HG03039 (cell line): ENCODE results near the gene SEMA6D.
"Not testable (repeated sequence)": the region's sequence is repeated elsewhere in the genome, so short reads cannot be mapped to it uniquely, and the experiment has no call there.

Experiments used
- ATAC-seq: cut with Tn5 transposase; IDR thresholded peaks from one replicate; pipeline ENCODE4 v1.9.1; 2021; ENCODE audit warnings: mild to moderate bottlenecking, moderate library complexity; ENCODE audit not compliant: unreplicated experiment

Gene SEMA6D

GRCh38 chr15:47715856-47716445 lies 1.4 kb upstream of the SEMA6D start:
- ATAC-seq: no peak

DNA sequence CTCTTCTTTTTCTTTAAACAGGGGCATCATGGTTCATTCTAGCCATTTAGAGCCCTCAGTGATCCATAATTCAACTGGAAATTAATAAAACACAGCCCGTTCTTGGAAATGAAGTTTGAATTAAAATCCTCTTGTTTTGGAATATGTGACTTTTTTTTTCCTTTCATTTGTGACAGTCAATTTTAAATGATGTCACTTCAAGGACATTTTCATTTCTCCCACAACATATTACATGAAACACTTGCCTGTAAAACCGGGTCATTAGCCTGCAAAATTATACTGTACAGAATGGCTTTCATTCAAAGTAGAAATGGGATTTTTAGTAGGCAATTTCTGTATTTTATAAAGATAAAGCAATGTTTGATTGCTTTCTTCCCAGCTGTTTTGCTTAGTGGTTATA lies 789 bp upstream of the SEMA6D start:
- no peak for ATAC-seq

DNA sequence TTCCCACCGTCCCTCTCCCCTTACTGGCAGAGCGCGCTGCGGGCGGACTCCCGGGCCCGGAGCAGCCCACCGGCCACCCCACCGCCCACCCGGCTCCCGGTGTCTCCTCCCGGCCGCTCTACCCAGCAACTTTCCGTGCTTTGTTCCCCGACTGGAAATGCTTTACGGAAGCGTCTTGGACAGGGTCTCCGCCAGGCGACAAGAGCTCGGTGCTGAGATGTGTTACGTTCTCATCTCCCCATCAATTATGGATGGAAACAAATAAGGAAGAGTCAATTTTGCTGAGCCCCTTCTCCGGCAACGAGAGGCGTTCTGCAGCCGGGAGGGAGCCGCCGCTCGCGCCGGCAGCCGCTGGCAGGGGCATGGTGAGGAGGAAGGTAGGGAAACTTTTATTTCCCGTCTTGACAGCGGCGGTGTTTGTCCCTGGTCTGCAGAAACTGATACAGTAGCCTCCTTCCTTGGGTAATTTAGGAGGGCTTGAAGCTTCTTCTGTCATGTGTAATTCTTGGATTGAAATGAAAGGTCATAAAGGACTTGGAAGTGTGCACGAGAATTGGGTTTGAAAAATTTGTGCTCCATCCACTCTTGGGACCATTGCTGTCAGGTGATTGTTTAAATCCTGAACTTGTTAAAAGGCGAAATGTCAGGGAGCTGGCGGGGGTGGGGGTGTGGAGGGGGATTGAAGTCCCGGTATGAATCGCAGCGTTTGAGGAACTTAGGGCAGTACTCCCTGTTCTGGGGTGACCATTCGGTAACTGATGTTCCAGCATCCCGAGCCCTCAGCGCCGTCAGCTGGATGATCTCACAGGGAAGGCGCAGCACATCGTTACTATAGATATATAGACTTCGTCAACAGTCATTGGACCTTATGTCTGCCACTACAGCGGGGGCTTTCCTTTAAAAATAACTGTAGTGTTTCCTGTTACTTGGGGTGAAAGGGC lies 1.5 kb downstream of the SEMA6D start:
- ATAC-seq: no peak

DNA sequence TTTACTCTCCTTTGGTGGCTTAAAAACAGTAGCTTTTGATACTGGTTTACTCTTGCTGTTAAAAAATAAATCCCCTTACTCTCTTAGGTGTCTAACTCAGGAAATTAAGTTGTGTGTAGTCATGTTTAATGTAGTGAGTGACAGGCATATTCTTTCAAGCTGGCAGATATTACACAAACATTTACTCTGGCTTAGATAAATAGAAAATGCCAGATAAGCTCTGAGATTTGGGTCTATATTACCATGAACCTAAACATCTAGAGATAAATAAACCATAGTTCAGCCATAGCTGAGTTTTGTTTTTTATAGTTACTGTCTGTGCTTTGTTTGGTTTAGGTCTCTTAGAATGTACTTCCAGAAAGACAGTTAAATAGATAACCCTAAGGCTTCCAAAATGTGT lies 2.4 kb downstream of the SEMA6D start:
- no peak for ATAC-seq

GRCh38 chr15:47720555-47720954 lies 3.2 kb downstream of the SEMA6D start:
- no peak for ATAC-seq

DNA sequence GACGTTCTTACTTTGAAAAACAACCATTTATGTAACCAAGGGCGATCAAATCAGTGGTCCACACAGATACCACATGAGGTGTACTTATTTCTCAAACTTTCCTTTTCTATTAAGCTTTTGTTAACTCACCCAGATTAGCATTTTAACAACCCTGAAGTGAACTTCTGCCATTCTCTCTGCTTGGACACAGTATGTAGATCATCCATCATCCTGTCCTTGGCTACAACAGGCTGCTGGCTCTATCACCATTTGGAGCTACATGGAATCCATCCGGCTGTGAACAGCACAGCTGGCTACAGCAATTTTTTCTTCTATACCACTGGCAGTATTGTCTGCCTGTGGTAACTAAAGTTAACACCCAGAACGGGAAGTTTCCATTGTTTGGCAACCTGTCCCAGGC lies 4.4 kb downstream of the SEMA6D start:
- ATAC-seq: no peak

GRCh38 chr15:47724346-47724745 lies 7.0 kb downstream of the SEMA6D start:
- ATAC-seq: no peak

DNA sequence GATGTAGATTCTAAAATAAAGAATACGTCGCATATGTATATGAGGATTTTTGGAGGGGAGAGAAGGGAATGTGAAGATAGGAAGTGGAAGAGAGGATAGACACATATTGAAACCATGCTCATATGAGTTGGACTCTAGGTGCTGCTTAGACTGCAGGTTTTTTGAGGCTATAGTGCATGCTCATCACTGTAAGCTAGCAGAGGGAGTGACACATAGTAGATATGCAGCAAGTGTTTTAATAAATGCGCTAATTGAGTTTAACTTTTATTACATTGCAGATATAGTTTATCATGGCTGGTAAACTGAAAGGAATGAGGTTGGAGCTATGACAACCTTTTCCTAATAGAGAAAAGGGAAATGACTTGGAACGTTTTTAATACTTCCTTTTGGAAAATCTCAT lies 7.7 kb downstream of the SEMA6D start:
- no peak for ATAC-seq

DNA sequence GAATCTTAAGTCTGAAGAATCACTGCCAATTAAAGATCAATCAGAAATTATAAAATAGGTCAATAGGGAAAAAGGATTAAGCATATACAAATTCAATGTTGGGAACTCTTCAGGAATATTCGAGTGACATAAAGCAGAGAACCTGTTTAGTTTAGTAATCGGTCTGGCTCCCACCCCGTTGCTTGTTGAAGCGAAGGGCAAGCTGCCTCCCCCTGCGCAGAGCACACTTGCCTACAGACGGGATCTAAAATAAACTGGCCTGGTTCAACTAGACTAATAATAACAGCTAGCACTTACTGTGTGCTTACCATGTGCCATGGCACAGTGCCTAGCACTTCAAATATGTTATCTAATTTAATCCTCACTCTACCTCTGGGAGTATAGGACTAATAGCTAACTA lies 8.6 kb downstream of the SEMA6D start:
- ATAC-seq: no peak

DNA sequence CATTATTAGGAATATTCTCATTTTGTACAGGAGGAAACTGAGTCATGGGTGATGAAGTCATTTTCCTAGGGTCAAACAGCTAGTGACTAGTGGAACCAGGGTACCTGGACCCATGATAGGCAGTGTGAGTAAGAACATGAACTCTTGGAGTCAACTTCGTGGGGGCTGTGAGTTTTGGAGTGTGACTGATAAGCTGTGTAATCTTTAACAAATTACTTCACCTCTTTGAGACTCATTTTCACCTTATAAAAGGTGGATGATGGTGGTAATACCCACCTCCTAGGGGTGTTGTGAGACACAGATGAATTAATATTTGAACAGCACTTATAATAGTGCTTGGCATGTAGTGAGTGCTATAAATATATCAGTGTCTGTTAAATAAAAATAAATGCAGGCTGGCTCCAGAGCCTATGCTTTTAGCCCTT lies 9.1 kb downstream of the SEMA6D start:
- no peak for ATAC-seq

- ATAC-seq: no peak
Measured at GRCh38 chr15:47727137-47727536, 9.8 kb downstream of the SEMA6D start.

DNA sequence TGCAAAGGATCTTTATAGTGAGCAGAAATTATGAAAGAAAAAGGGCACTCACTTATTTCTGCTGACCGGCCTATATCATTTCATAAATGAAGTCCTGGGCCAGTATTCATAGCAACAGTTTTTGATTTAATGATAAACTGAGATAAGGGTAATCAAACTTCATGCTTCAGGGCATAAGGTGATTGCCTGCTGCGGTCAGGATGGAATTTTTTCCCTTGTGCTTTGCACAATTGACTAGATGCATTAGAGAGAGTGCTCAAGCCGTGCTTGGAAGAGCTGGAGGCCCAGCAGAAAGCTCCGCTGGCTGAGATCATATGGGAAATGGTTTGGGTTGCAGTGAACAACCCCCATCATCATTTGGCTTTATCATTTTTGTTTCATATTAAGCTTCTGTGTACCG lies 10.4 kb downstream of the SEMA6D start:
- no peak for ATAC-seq

GRCh38 chr15:47728426-47728825 lies 11.1 kb downstream of the SEMA6D start:
- ATAC-seq: no peak

DNA sequence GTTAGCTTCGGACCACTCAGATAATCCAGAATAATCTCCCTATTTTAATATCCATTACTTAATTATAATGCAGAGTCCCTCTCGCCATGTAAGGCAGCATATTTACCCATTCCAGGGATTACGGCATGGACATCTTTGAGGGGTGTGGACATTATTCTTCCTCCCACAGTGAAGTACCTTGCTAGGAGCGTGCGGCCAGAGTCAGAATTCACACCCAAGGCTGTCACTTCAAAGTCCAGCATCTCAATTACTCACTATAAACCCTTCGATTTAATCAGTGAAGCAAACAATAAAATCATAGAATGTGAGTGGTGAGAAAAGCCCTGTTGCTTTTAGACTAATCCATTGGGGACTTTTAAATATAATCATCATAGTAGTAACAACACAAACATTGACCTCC lies 11.6 kb downstream of the SEMA6D start:
- no peak for ATAC-seq

DNA sequence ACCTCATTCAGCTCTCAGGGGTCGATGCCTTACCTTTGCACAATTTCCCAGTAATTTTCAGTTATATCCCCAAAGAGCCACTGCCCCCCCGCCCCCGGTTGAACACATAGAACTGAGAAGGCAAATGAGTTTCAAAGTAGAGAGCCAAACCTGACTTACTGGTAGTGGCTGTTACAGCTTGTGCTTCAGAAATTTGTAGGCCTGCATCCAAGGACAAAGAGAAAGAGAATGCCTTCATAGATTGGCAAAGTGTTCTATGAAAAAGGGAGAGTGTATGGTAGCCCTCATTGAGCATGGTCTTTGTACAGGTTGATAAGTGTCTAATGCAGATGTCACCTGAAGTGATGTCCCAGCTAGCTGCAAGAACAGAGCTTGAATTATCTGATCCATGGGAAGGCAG lies 13.9 kb downstream of the SEMA6D start:
- no peak for ATAC-seq

DNA sequence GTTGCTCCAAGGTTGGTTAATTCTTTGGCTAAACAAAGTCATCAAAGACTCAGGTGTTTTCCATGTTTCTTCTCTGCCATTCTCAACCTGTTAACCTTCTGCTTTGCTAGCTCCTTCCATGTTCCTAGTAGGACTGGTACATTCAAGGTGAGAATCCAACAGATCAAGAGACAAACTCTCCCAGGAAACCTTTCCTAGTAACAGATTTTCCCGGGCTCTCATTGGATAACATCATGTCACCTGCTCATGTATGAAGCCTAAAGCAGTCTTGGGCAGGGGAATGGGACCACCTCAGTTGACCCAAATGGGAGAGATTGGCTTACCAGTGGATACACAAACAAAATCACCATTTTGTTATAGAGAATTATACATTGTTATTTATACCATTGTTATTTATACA lies 14.9 kb downstream of the SEMA6D start:
- ATAC-seq: no peak

DNA sequence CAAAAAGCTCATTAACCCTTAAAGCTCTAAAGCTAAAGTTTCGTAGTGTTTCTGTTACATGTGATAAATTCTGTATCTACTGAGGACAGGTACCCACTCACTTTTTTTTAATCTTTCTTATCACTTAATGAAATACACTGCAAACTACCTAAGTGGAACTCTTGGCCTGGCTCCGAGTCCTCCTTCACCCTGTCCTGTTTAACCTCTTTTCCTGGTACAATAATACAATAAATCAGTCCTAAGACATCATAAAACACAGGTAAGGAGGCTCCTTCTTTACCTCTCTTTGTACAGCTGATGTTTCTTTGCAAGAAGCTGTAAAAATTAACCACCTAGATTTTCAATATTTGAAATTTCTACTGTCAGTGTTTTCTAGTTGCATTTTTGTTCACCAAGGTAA lies 15.8 kb downstream of the SEMA6D start:
- ATAC-seq: no peak

DNA sequence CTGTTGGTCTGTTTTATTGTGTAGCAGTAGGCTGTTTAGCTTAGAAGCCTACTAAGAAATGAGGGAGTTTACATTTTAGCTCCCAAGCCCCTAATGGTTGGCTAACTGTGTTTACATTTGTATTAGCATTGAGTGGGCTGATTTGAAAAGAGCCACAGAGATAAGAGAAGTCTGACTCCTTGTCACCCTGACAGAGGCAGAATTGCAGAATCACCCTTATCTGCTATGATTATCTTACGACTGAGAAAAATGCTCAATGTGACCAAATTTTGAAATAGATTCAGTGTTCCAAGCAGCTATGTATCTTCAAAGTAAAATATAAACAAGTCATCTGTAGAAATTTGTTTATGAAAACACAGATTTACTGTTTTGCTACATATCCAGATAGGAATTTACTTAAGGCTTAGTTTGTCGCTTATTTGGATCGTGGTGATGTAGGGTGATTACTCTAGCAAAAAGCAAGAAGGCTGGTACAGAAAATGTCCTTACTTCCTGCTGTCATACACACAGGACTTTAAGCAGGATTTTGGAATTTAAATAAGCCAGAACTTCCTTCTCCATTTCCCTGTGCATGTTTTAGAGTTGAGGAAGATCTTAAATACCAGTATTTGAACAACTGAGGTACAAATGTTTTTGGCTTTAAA lies 19.0 kb downstream of the SEMA6D start:
- ATAC-seq: no peak

GRCh38 chr15:47737477-47737876 lies 20.2 kb downstream of the SEMA6D start:
- ATAC-seq: no peak

DNA sequence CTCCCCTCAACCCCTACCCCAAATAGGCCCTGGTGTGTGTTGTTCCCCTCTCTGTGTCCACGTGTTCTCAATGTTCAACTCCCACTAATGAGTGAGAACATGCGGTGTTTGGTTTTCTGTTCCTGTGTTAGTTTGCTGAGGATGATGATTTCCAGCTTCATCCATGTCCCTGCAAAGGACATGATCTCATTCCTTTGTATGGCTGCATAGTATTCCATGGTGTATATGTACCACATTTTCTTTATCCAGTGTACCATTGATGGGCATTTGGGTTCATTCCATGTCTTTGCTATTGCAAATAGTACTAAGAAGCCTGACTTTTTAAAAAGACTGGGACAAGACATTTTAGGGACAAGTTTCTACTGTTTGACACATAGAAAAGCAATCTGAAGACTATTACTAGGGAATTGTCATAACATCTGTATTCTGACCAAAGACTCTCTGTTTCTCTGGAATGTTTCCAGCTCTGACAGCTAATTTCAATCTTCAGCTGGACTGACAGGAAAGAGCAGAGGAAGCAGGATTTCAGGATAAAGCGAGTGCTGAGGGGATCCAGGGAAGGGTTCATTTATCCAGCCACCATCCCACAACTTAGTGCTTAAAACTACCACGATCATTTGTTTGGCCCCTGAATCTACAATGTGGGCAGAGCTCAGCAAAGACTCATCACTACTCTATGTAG lies 21.0 kb downstream of the SEMA6D start:
- not testable (repeated sequence) for ATAC-seq

DNA sequence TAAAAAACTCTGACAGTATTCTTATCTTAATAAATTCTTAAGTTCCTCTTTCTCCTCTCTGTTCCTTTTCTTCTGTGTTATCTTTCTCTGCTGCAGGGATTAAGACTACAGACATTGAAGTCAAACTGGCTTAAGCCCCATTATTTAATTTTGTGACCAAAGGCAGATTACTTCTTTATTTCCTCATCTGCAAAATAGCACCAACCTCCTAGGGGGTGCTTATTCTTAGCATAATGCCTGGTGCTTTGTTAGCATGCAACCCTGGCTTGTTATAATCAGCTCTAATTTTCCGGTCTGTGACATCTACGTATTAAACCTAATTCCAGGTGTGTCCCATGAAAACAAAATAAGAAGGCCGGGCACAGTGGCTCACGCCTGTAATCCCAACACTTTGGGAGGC lies 23.8 kb downstream of the SEMA6D start:
- no peak for ATAC-seq
